Neuronal stem cell (in vitro differentiated cells): ENCODE measurements around the gene ARL2.

ENCODE experiments used
- DNase-seq: peaks from one replicate; pipeline ENCODE4 v3.0.0-alpha.2; 2013; ENCODE audit warnings: low spot score
- H2AFZ ChIP-seq: one replicate; pipeline ENCODE4 v1.6.1; 2013; ENCODE audit warnings: mild to moderate bottlenecking, low read length, inconsistent platforms
- H2AK5ac ChIP-seq: 2 replicates; pipeline ENCODE4 v1.6.1; 2013; ENCODE audit warnings: low read depth, mild to moderate bottlenecking, inconsistent platforms, low read length, moderate library complexity, mixed read lengths
- H2BK120ac ChIP-seq: 2 replicates; pipeline ENCODE4 v1.6.1; 2013; ENCODE audit warnings: low read depth, mild to moderate bottlenecking, inconsistent platforms, low read length, moderate library complexity, mixed read lengths
- H2BK12ac ChIP-seq: one replicate; pipeline ENCODE4 v1.6.1; 2013; ENCODE audit warnings: low read length, inconsistent platforms
- H2BK15ac ChIP-seq: 2 replicates; pipeline ENCODE4 v1.6.1; 2013; ENCODE audit warnings: mild to moderate bottlenecking, low read length, inconsistent platforms, mixed read lengths
- H2BK5ac ChIP-seq: one replicate; pipeline ENCODE4 v1.6.1; 2013; ENCODE audit warnings: inconsistent platforms, mild to moderate bottlenecking, low read length, moderate library complexity
- H3K14ac ChIP-seq: one replicate; pipeline ENCODE4 v1.6.1; 2013; ENCODE audit warnings: low read length, inconsistent platforms
- H3K18ac ChIP-seq: 2 replicates; pipeline ENCODE4 v1.6.1; 2013; ENCODE audit warnings: low read length, inconsistent platforms
- H3K23ac ChIP-seq: 2 replicates; pipeline ENCODE4 v1.6.1; 2013; ENCODE audit warnings: low read depth, mild to moderate bottlenecking, mixed read lengths, low read length, inconsistent platforms; ENCODE audit not compliant: poor library complexity
- H3K27ac ChIP-seq: replicated peaks from 3 replicates; pipeline ENCODE4 v1.5.1; 2013; ENCODE audit warnings: low read length, inconsistent platforms
- H3K27me3 ChIP-seq, 3 experiments: 2 replicates each; pipeline ENCODE4 v1.6.1; 2013; ENCODE audit warnings: low read length in 3 of 3, mild to moderate bottlenecking in 2 of 3, inconsistent platforms in 1 of 3, low read depth in 1 of 3, mixed read lengths in 1 of 3, moderate library complexity in 1 of 3; ENCODE audit not compliant: control insufficient read depth in 3 of 3, insufficient read depth in 3 of 3
- H3K36me3 ChIP-seq, 2 donors: replicated peaks in 1 of 2; 2 replicates each; pipeline ENCODE4 v1.6.1; 2013; ENCODE audit warnings: low read length in 2 of 2; ENCODE audit not compliant: control insufficient read depth in 2 of 2, insufficient read depth in 2 of 2
- H3K4ac ChIP-seq: 2 replicates; pipeline ENCODE4 v1.6.1; 2013; ENCODE audit warnings: inconsistent platforms, mild to moderate bottlenecking, low read length, moderate library complexity
- H3K4me1 ChIP-seq, 2 donors: 1 replicate in 1 of 2; 2 replicates in 1 of 2; pipeline ENCODE4 v1.6.1; 2013; ENCODE audit warnings: low read length in 2 of 2, low read depth in 1 of 2; ENCODE audit not compliant: control insufficient read depth in 2 of 2, insufficient read depth in 1 of 2
- H3K4me2 ChIP-seq: one replicate; pipeline ENCODE4 v1.6.1; 2013; ENCODE audit warnings: mild to moderate bottlenecking, low read length, inconsistent platforms; ENCODE audit not compliant: insufficient read depth, poor library complexity, severe bottlenecking
- H3K4me3 ChIP-seq, 2 donors: 2 replicates each; pipeline ENCODE4 v1.5.1; 2013; ENCODE audit warnings: low read length in 2 of 2, mild to moderate bottlenecking in 2 of 2, inconsistent platforms in 1 of 2, moderate library complexity in 1 of 2
- H3K79me1 ChIP-seq: one replicate; pipeline ENCODE4 v1.6.1; 2013; ENCODE audit warnings: low read depth, mild to moderate bottlenecking, inconsistent platforms, low read length, moderate library complexity
- H3K9ac ChIP-seq: one replicate; pipeline ENCODE4 v1.6.1; 2013; ENCODE audit warnings: mild to moderate bottlenecking, low read depth, low read length, inconsistent platforms; ENCODE audit not compliant: poor library complexity
- H3K9me3 ChIP-seq, 2 donors: replicated peaks in 1 of 2; 2 replicates each; pipeline versions ENCODE3 to v1.6.1; 2013; ENCODE audit warnings: low read length in 2 of 2, mild to moderate bottlenecking in 2 of 2, inconsistent platforms in 1 of 2, low read depth in 1 of 2, mixed read lengths in 1 of 2, moderate library complexity in 1 of 2; ENCODE audit not compliant: control insufficient read depth in 2 of 2, insufficient read depth in 1 of 2
- H4K8ac ChIP-seq: one replicate; pipeline ENCODE4 v1.6.1; 2013; ENCODE audit warnings: low read depth, mild to moderate bottlenecking, inconsistent platforms, low read length, moderate library complexity
- H4K91ac ChIP-seq: one replicate; pipeline ENCODE4 v1.6.1; 2013; ENCODE audit warnings: low read length, low read depth, mild to moderate bottlenecking, inconsistent platforms; ENCODE audit not compliant: poor library complexity
- WGBS, 2 donors: extraction: QIAGEN DNeasy Blood & Tissue Kit; methylation state at CpG; one replicate each; pipeline ENCODE4 v1.1.7; 2013; ENCODE audit warnings: missing lambda C conversion rate in 2 of 2, mixed read lengths in 1 of 2; ENCODE audit not compliant: insufficient read length in 2 of 2, insufficient replicate concordance in 1 of 2; ENCODE audit errors: extremely low coverage in 2 of 2; 5-methylcytosine and 5-hydroxymethylcytosine counted together

Gene ARL2

DNA sequence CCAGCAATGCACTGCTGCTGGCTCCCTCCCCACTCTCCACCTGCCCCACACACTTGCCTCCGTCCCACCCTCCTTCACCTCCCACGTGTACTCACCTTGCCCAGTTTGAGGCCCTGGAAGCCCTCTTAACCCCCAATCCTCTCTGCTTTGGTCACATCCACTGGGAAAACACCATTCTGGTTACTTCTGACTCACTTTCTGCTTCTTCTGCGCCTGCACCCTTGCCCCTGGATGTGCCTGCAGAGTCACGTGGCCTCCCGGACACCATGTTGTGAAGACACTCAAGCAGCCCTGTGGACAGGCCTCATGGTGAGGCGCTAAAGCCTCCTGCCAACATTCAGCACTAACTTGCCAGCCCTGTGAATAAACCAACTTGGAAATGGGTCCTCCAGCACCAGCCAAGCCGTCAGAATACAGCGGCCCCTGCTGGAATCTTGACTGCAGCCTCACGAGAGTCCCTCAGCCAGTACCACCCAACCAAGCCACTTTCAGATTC lies 47.0 kb downstream of the ARL2 start:
- H3K4ac ChIP-seq: no peak overlapping the region
- no peak overlapping the region for H4K91ac ChIP-seq
- peak overlapping the region; percentile 20 for H2AK5ac ChIP-seq
- no peak overlapping the region for H3K27ac ChIP-seq
- H3K9me3 ChIP-seq: no peaks in the 10 kb centered on the region
- H3K9ac ChIP-seq: no peak overlapping the region
- H2BK15ac ChIP-seq: no peak overlapping the region
- H2BK5ac ChIP-seq: peak overlapping the region; percentile 19
- no peak overlapping the region for H3K4me2 ChIP-seq
- H3K27me3 ChIP-seq: peaks cover 0 to 3% (median 0%) of the 10 kb centered on the region in 3 experiments
- WGBS, 2 donors: no CpG with 5 or more reads among the region's 9 CpGs
- H4K8ac ChIP-seq: peak overlapping the region; percentile 7
- no peak overlapping the region for H3K4me3 ChIP-seq
- no peak overlapping the region for H2AFZ ChIP-seq
- H3K36me3 ChIP-seq: no peaks in the 10 kb centered on the region
- DNase-seq: no peak
- peak overlapping the region; percentile 78 for H3K18ac ChIP-seq
- peaks cover 3% of the 10 kb centered on the region for H3K79me1 ChIP-seq
- no peaks in the 10 kb centered on the region for H3K4me1 ChIP-seq
- no peak overlapping the region for H2BK12ac ChIP-seq
- H3K14ac ChIP-seq: no peak overlapping the region
- H2BK120ac ChIP-seq: no peak overlapping the region
- H3K23ac ChIP-seq: no peak overlapping the region

DNA sequence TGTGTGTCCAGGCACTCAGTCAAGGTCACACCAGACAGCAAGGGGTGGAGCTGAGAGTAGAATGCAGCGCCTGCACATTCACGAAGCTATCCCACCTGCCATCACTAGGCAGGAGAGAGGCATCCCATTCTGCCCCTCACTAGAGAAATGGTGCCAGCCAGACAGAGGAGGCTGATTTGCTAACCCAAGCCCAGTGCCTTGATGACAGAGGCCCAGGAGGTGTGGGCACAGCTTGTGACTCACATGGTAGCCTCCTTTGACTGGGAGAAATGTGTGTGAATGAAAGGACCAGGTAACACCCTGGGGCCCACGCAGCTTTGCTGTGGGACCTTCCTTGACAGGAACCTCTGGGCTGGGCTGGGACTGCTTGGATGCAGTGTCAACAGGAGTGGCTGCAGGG lies 49.6 kb downstream of the ARL2 start:
- Histone ChIP-seq H3K9ac (no peak overlapping the region), H3K9me3 (no peaks in the 10 kb centered on the region), H3K36me3 (no peaks in the 10 kb centered on the region), H3K14ac (no peak overlapping the region), H3K27ac (no peak overlapping the region), H2BK120ac (no peak overlapping the region), H3K27me3 (no peaks in the 10 kb centered on the region), H2BK15ac (no peak overlapping the region), H2AFZ (no peak overlapping the region), H2BK5ac (no peak overlapping the region), H3K4ac (no peak overlapping the region), H3K18ac (peak overlapping the region; percentile 9), H3K4me1 (peaks cover 9 to 11% of the 10 kb centered on the region in 2 donors), H3K23ac (no peak overlapping the region), H3K4me3 (no peak overlapping the region), H2BK12ac (no peak overlapping the region), H3K4me2 (no peak overlapping the region), H4K91ac (no peak overlapping the region), H2AK5ac (no peak overlapping the region), H4K8ac (no peak overlapping the region), H3K79me1 (no peaks in the 10 kb centered on the region)
- no CpG with 5 or more reads among the region's 3 CpGs for WGBS, 2 donors
- DNase-seq: no peak

GRCh38 chr11:65064847-65065240 lies 50.9 kb downstream of the ARL2 start:
- Histone ChIP-seq H3K4me3 (no peak overlapping the region), H3K23ac (no peak overlapping the region), H3K4me2 (no peak overlapping the region), H4K8ac (no peak overlapping the region), H3K4ac (no peak overlapping the region), H3K27ac (no peak overlapping the region), H3K36me3 (no peaks in the 10 kb centered on the region), H3K18ac (no peak overlapping the region), H2BK120ac (no peak overlapping the region), H4K91ac (no peak overlapping the region), H2BK5ac (no peak overlapping the region), H3K9ac (no peak overlapping the region), H3K14ac (no peak overlapping the region), H3K9me3 (no peaks in the 10 kb centered on the region), H2AFZ (no peak overlapping the region), H2BK15ac (no peak overlapping the region), H3K79me1 (no peaks in the 10 kb centered on the region), H3K27me3 (no peaks in the 10 kb centered on the region), H2AK5ac (no peak overlapping the region), H3K4me1 (peaks cover 9 to 11% of the 10 kb centered on the region in 2 donors), H2BK12ac (no peak overlapping the region)
- WGBS, 2 donors: no CpG with 5 or more reads among the region's 4 CpGs
- DNase-seq: no peak

DNA sequence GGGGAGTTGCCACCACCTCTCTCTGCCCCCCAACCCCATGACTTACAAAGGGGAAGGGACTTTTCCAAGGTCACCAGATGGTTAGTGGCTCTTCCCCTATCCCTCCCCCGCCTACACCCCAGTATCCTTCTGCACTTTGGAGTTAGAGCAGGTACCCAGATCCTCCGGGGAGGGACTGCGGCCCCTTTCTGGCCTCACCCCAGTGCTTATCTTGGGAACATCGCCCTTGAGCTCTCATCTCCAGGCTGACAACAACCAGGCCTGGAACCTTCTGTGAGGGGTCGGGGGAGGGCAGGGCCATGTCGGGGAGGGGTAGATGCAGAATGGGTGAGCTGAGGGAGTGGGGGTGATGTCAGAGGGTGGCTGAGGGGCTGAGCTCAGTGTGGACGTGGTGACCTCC lies 51.9 kb downstream of the ARL2 start:
- Histone ChIP-seq H3K4me1 (peaks cover 9 to 11% of the 10 kb centered on the region in 2 donors), H2AK5ac (peak overlapping the region; percentile 91), H3K9ac (no peak overlapping the region), H4K91ac (no peak overlapping the region), H3K23ac (peak overlapping the region; percentile 1), H2BK15ac (peak overlapping the region; percentile 39), H3K4me3 (no peak overlapping the region), H3K14ac (no peak overlapping the region), H3K27ac (no peak overlapping the region), H3K36me3 (no peaks in the 10 kb centered on the region), H2BK5ac (no peak overlapping the region), H3K4ac (no peak overlapping the region), H3K79me1 (no peaks in the 10 kb centered on the region), H3K27me3 (no peaks in the 10 kb centered on the region), H4K8ac (no peak overlapping the region), H3K18ac (no peak overlapping the region), H2BK120ac (no peak overlapping the region), H2BK12ac (no peak overlapping the region), H3K9me3 (no peaks in the 10 kb centered on the region), H3K4me2 (no peak overlapping the region), H2AFZ (peak overlapping the region; percentile 83)
- DNase-seq: no peak
- WGBS, 2 donors: no CpG with 5 or more reads among the region's 7 CpGs
